Measurements from ENCODE around the gene PEA15. TPM values are rescaled to one million over a fixed set of nuclear protein-coding genes. Genes with fewer than 3 reads are reported as not detected.

The PEA15 gene
- total and polyA plus RNA-seq, 9 of the 15 experiments (the other 6 are each of a cell fraction or from before 2014, with no cell fraction given) = 8.2 to 175 (median 35.4) TPM

- TF ChIP-seq FIP1L1 (IDR thresholded peaks at IDR 0.05; ENCODE audit: low read depth, low read length, poor library complexity, severe bottlenecking) (peak; percentile 89), SIN3B (IDR thresholded peaks at IDR 0.05; ENCODE audit: low read depth) (peak; percentile 73), ZNF76 (CRISPR knock-in tag; IDR thresholded peaks at IDR 0.05; ENCODE audit: borderline replicate concordance) (no peak), TFAP4 (CRISPR knock-in tag; IDR thresholded peaks at IDR 0.05; ENCODE audit: borderline replicate concordance) (peak; percentile 51; the same call in 1 of the 2 replicates), PRMT5 (CRISPR knock-in tag; IDR thresholded peaks at IDR 0.05) (no peak), ZNF57 (CRISPR knock-in tag; IDR thresholded peaks at IDR 0.05) (no peak), ZNF639 (CRISPR knock-in tag; conservative IDR thresholded peaks at IDR 0.05 in 1 of 2, IDR thresholded peaks at IDR 0.05 in 1 of 2) (no peak; a peak in 1 of 4 replicates), FOXA1 (IDR thresholded peaks at IDR 0.05; ENCODE audit: borderline replicate concordance) (no peak), MBD1 (CRISPR knock-in tag; IDR thresholded peaks at IDR 0.05) (no peak), NCOA4 (IDR thresholded peaks at IDR 0.05; ENCODE audit: partially characterized antibody) (no peak), ELK3 (CRISPR knock-in tag; IDR thresholded peaks at IDR 0.05) (no peak), PHTF2 (CRISPR knock-in tag; IDR thresholded peaks at IDR 0.05) (no peak)
These were observed 57.0 kb downstream of the PEA15 start, which contains the start of gene DCAF8 (continued) for GRCh38 chr1:160261893-160262794.
